Measurements from ENCODE around the gene HADHA. TPM values are rescaled to one million over a fixed set of nuclear protein-coding genes. Genes with fewer than 3 reads are reported as not detected.

Gene HADHA
- polyA plus RNA-seq, 1 donor from 2014 or later: 40.0 TPM

DNA sequence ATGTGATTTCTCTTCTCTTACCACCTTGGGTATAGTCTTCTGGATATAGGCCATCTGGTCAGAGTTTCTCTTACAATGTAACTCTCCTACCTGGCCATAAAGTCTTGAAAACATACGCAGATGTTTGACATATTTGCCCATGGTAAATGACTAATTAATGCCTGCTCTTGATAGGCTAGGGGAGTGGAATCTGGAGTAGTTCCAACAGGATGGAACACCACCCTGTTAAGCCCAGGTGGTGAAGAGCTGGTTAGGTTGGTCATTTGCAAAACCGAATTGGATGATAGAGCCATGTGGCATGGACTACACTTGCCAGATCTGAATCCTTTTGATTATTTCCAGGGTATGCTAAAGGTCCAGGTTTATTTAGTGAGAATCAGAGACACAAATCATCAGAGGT is 36.8 kb upstream of the HADHA start:
- Histone ChIP-seq H3K4me2 (ENCODE audit: low read length) (no peak overlapping the region), H4K20me1 (ENCODE audit: insufficient read depth) (no peaks in the 10 kb centered on the region), H3F3A (ENCODE audit: insufficient read depth, low read length, poor library complexity, severe bottlenecking) (no peaks in the 10 kb centered on the region), H3K9me2 (ENCODE audit: insufficient read depth, low read length) (no peaks in the 10 kb centered on the region), H3K4me3 (ENCODE audit: low read length) (no peak overlapping the region), H3K36me3 (ENCODE audit: insufficient read depth, low read length) (peaks cover 3% of the 10 kb centered on the region), H3K79me2 (replicated peaks; ENCODE audit: insufficient read depth, low read length) (no peaks in the 10 kb centered on the region), H3K9ac (ENCODE audit: low read length) (no peak overlapping the region), H3K9me3 (ENCODE audit: low read length) (no peaks in the 10 kb centered on the region), H3K27me3 (ENCODE audit: insufficient read depth, low read depth, low read length) (no peaks in the 10 kb centered on the region), H3K27ac (ENCODE audit: low read length) (no peak overlapping the region), H2AFZ (ENCODE audit: low read depth, low read length) (no peak overlapping the region)
- TF ChIP-seq TAF1 (IDR thresholded peaks at IDR 0.05; ENCODE audit: low read depth) (no peak), RAD21 (conservative IDR thresholded peaks at IDR 0.05) (no peak), POLR2AphosphoS5 (IDR thresholded peaks at IDR 0.05) (no peak), EP300 (conservative IDR thresholded peaks at IDR 0.05; ENCODE audit: poor library complexity, severe bottlenecking) (no peak), SMC3 (conservative IDR thresholded peaks at IDR 0.05; ENCODE audit: poor library complexity) (no peak), EZH2 (IDR thresholded peaks at IDR 0.05; ENCODE audit: borderline replicate concordance, insufficient read depth, low read length, poor library complexity, severe bottlenecking) (no peak), MXI1 (conservative IDR thresholded peaks at IDR 0.05; ENCODE audit: poor library complexity, severe bottlenecking) (no peak)
- TF ChIP-seq, protein P1, sequence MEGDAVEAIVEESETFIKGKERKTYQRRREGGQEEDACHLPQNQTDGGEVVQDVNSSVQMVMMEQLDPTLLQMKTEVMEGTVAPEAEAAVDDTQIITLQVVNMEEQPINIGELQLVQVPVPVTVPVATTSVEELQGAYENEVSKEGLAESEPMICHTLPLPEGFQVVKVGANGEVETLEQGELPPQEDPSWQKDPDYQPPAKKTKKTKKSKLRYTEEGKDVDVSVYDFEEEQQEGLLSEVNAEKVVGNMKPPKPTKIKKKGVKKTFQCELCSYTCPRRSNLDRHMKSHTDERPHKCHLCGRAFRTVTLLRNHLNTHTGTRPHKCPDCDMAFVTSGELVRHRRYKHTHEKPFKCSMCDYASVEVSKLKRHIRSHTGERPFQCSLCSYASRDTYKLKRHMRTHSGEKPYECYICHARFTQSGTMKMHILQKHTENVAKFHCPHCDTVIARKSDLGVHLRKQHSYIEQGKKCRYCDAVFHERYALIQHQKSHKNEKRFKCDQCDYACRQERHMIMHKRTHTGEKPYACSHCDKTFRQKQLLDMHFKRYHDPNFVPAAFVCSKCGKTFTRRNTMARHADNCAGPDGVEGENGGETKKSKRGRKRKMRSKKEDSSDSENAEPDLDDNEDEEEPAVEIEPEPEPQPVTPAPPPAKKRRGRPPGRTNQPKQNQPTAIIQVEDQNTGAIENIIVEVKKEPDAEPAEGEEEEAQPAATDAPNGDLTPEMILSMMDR (IDR thresholded peaks at IDR 0.05; ENCODE audit: poor library complexity, severe bottlenecking): no peak
- TF ChIP-seq, protein P2, sequence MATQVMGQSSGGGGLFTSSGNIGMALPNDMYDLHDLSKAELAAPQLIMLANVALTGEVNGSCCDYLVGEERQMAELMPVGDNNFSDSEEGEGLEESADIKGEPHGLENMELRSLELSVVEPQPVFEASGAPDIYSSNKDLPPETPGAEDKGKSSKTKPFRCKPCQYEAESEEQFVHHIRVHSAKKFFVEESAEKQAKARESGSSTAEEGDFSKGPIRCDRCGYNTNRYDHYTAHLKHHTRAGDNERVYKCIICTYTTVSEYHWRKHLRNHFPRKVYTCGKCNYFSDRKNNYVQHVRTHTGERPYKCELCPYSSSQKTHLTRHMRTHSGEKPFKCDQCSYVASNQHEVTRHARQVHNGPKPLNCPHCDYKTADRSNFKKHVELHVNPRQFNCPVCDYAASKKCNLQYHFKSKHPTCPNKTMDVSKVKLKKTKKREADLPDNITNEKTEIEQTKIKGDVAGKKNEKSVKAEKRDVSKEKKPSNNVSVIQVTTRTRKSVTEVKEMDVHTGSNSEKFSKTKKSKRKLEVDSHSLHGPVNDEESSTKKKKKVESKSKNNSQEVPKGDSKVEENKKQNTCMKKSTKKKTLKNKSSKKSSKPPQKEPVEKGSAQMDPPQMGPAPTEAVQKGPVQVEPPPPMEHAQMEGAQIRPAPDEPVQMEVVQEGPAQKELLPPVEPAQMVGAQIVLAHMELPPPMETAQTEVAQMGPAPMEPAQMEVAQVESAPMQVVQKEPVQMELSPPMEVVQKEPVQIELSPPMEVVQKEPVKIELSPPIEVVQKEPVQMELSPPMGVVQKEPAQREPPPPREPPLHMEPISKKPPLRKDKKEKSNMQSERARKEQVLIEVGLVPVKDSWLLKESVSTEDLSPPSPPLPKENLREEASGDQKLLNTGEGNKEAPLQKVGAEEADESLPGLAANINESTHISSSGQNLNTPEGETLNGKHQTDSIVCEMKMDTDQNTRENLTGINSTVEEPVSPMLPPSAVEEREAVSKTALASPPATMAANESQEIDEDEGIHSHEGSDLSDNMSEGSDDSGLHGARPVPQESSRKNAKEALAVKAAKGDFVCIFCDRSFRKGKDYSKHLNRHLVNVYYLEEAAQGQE (IDR thresholded peaks at IDR 0.05; ENCODE audit: borderline replicate concordance): no peak

DNA sequence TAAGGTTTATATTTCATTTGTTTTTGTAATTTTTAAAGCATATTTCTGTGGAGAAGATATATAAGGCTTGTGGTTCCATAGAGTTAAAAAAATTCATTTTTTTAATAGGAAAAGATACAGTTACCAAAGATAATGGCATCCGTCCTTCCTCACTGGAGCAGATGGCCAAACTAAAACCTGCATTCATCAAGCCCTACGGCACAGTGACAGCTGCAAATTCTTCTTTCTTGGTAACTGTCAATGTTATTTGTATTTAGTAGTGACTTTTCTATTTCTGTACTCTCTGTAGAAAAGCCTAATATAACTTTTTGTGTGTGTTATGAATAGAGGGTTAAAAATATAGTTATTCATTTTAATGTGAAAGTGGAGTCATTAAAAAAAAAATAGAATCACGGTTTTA is 35.5 kb upstream of the HADHA start:
- Histone ChIP-seq H4K20me1 (ENCODE audit: insufficient read depth) (no peaks in the 10 kb centered on the region), H3K9me2 (ENCODE audit: insufficient read depth, low read length) (no peaks in the 10 kb centered on the region), H3K27me3 (ENCODE audit: insufficient read depth, low read depth, low read length) (no peaks in the 10 kb centered on the region), H3K4me3 (ENCODE audit: low read length) (no peak overlapping the region), H3K9me3 (ENCODE audit: low read length) (no peaks in the 10 kb centered on the region), H3F3A (ENCODE audit: insufficient read depth, low read length, poor library complexity, severe bottlenecking) (no peaks in the 10 kb centered on the region), H3K9ac (ENCODE audit: low read length) (no peak overlapping the region), H3K4me2 (ENCODE audit: low read length) (no peak overlapping the region), H3K27ac (ENCODE audit: low read length) (no peak overlapping the region), H2AFZ (ENCODE audit: low read depth, low read length) (no peak overlapping the region), H3K79me2 (replicated peaks; ENCODE audit: insufficient read depth, low read length) (no peaks in the 10 kb centered on the region), H3K36me3 (ENCODE audit: insufficient read depth, low read length) (peaks cover 3% of the 10 kb centered on the region)
- TF ChIP-seq RAD21 (conservative IDR thresholded peaks at IDR 0.05): no peak
- TF ChIP-seq MXI1 (conservative IDR thresholded peaks at IDR 0.05; ENCODE audit: poor library complexity, severe bottlenecking): no peak
- no peak for TF ChIP-seq EZH2 (IDR thresholded peaks at IDR 0.05; ENCODE audit: borderline replicate concordance, insufficient read depth, low read length, poor library complexity, severe bottlenecking)
- TF ChIP-seq, protein P1 (IDR thresholded peaks at IDR 0.05; ENCODE audit: poor library complexity, severe bottlenecking): no peak
- no peak for TF ChIP-seq POLR2AphosphoS5 (IDR thresholded peaks at IDR 0.05)
- TF ChIP-seq SMC3 (conservative IDR thresholded peaks at IDR 0.05; ENCODE audit: poor library complexity): no peak
- TF ChIP-seq EP300 (conservative IDR thresholded peaks at IDR 0.05; ENCODE audit: poor library complexity, severe bottlenecking): no peak
- TF ChIP-seq, protein P2 (IDR thresholded peaks at IDR 0.05; ENCODE audit: borderline replicate concordance): no peak
- TF ChIP-seq TAF1 (IDR thresholded peaks at IDR 0.05; ENCODE audit: low read depth): no peak

Measured in neural cell (in vitro differentiated cells).